H1 (cell line): ENCODE data around the gene WDR11. TPM values are rescaled to one million over a fixed set of nuclear protein-coding genes. Genes with fewer than 3 reads are reported as not detected.

Experiments
- CREB1 ChIP-seq: IDR thresholded peaks from 2 replicates; pipeline ENCODE4 v1.6.1; 2012; ENCODE audit warnings: inconsistent platforms
- HDAC6 ChIP-seq: IDR thresholded peaks from one replicate; pipeline ENCODE4 v1.7.1; 2012; ENCODE audit warnings: low read depth, mild to moderate bottlenecking, inconsistent platforms, low read length, moderate library complexity
- POU5F1 ChIP-seq: IDR thresholded peaks from 2 replicates; pipeline ENCODE4 v1.6.1; 2011; ENCODE audit warnings: low read depth, mild to moderate bottlenecking, low read length, moderate library complexity
- RXRA ChIP-seq: IDR thresholded peaks from 2 replicates; pipeline ENCODE4 v1.6.1; 2011; ENCODE audit warnings: low read depth, mild to moderate bottlenecking, low read length, moderate library complexity; ENCODE audit not compliant: insufficient read depth
- SAP30 ChIP-seq: fragments of 300-600 bp; sonication (generic); IDR thresholded peaks from 2 replicates; pipeline ENCODE4 v1.7.1; 2012; ENCODE audit warnings: low read length, moderate library complexity, mild to moderate bottlenecking, inconsistent platforms; ENCODE audit not compliant: insufficient read depth, insufficient replicate concordance
- SUZ12 ChIP-seq: fragments of 200-600 bp; sonication (generic); IDR thresholded peaks from 2 replicates; pipeline ENCODE4 v1.6.1; 2012; ENCODE audit warnings: mild to moderate bottlenecking, inconsistent platforms, low read length, moderate library complexity, mixed read lengths
- TAF7 ChIP-seq: optimal IDR thresholded peaks from 2 replicates; pipeline ENCODE3; 2011; ENCODE audit warnings: low read depth, mild to moderate bottlenecking, inconsistent platforms, low read length, moderate library complexity, borderline replicate concordance
- polyA plus RNA-seq, 7 experiments: library from polyadenylated mRNA; depleted of rRNA in 3 of 7; stranded (reverse) in 5 of 7; unstranded in 2 of 7; fragments of >200 nt in 5 of 7; fragments of 200-250 nt in 2 of 7; gene quantifications; 1 replicate in 5 of 7; 2 replicates in 1 of 7; 4 replicates in 1 of 7; pipeline versions ENCODE4 v1.2.1 to v1.2.3, GENCODE V29; 2011 to 2013; ENCODE audit warnings: missing spikeins in 2 of 7, mixed read lengths in 2 of 7
- total RNA-seq: library from RNA; stranded (reverse); fragmentation: NEBNext Ultra II Directional; extraction: Animal tissue kit (Norgen Biotek cat#: 25700); gene quantifications from 2 replicates; pipeline ENCODE4 v1.2.1, GENCODE V29; 2021
- TF ChIP-seq, protein P1 (sequence below), 3 experiments: IDR thresholded peaks; 1 replicate in 2 of 3; 2 replicates in 1 of 3; pipeline versions ENCODE4 v1.5.1 to v1.6.1; 2011; ENCODE audit warnings: low read length in 3 of 3, mild to moderate bottlenecking in 3 of 3, inconsistent platforms in 2 of 3, low read depth in 1 of 3, moderate library complexity in 1 of 3; ENCODE audit not compliant: insufficient read depth in 1 of 3; ENCODE audit errors: control extremely low read depth in 1 of 3

WDR11 gene
- total and polyA plus RNA-seq, 2 of the 8 experiments (the other 6 are each of a cell fraction or from before 2014, with no cell fraction given) = 39.7 to 41.9 TPM

- TF ChIP-seq, protein P1, sequence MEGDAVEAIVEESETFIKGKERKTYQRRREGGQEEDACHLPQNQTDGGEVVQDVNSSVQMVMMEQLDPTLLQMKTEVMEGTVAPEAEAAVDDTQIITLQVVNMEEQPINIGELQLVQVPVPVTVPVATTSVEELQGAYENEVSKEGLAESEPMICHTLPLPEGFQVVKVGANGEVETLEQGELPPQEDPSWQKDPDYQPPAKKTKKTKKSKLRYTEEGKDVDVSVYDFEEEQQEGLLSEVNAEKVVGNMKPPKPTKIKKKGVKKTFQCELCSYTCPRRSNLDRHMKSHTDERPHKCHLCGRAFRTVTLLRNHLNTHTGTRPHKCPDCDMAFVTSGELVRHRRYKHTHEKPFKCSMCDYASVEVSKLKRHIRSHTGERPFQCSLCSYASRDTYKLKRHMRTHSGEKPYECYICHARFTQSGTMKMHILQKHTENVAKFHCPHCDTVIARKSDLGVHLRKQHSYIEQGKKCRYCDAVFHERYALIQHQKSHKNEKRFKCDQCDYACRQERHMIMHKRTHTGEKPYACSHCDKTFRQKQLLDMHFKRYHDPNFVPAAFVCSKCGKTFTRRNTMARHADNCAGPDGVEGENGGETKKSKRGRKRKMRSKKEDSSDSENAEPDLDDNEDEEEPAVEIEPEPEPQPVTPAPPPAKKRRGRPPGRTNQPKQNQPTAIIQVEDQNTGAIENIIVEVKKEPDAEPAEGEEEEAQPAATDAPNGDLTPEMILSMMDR (IDR thresholded peaks at IDR 0.05; ENCODE audit: control extremely low read depth in 1 of 3, insufficient read depth in 1 of 3, low read depth in 1 of 3, low read length in 3 of 3) = no peak
- TF ChIP-seq RXRA = no peak
- TF ChIP-seq CREB1 = no peak
- no peak for TF ChIP-seq TAF7
- TF ChIP-seq SAP30 = no peak
- no peak for TF ChIP-seq HDAC6
- TF ChIP-seq POU5F1 = no peak
- no peak for TF ChIP-seq SUZ12
Observed at GRCh38 chr10:120810298-120810697, 40.9 kb upstream of the WDR11 start (continued).
